ENCODE data around the gene GNB2. TPM values are rescaled to one million over a fixed set of nuclear protein-coding genes. Genes with fewer than 3 reads are reported as not detected.

The GNB2 gene
- total and polyA plus RNA-seq, 2 of the 13 experiments (the other 11 are each of a cell fraction or from before 2014, with no cell fraction given) = 48.3 to 67.1 TPM

- TF ChIP-seq ZNF687 (CRISPR knock-in tag; IDR thresholded peaks at IDR 0.05) = no peak
- no peak for TF ChIP-seq HNRNPUL1 (IDR thresholded peaks at IDR 0.05; ENCODE audit: low read depth, low read length)
- TF ChIP-seq ZNF512B (CRISPR knock-in tag; IDR thresholded peaks at IDR 0.05; ENCODE audit: borderline replicate concordance) = 0 out of 2 replicates have a peak, but pooled peaks have one; percentile 30
- TF ChIP-seq ZNF281 (CRISPR knock-in tag; IDR thresholded peaks at IDR 0.05; ENCODE audit: borderline replicate concordance) = no peak
- no peak for TF ChIP-seq ZNF12 (CRISPR knock-in tag; IDR thresholded peaks at IDR 0.05)
- no peak for TF ChIP-seq KLF15 (CRISPR knock-in tag; IDR thresholded peaks at IDR 0.05; ENCODE audit: borderline replicate concordance)
- TF ChIP-seq ZMAT3 (CRISPR knock-in tag; conservative IDR thresholded peaks at IDR 0.05) = no peak
- TF ChIP-seq RBFOX2 (IDR thresholded peaks at IDR 0.05; ENCODE audit: low read depth, low read length) = peak; percentile 12; the same call in 1 of the 2 replicates
- TF ChIP-seq ZNF326 (CRISPR knock-in tag; IDR thresholded peaks at IDR 0.05; ENCODE audit: borderline replicate concordance) = no peak
- TF ChIP-seq CBFB (CRISPR knock-in tag; IDR thresholded peaks at IDR 0.05) = no peak
- no peak for TF ChIP-seq NCOA5 (CRISPR knock-in tag; IDR thresholded peaks at IDR 0.05)
- no peak for TF ChIP-seq ZNF414 (CRISPR knock-in tag; IDR thresholded peaks at IDR 0.05)
- no peak for TF ChIP-seq ZNF329 (CRISPR knock-in tag; IDR thresholded peaks at IDR 0.05; ENCODE audit: low read depth)
- no peak for TF ChIP-seq PHF5A (CRISPR knock-in tag; IDR thresholded peaks at IDR 0.05; ENCODE audit: low read depth, unreplicated experiment)
- no peak for TF ChIP-seq BATF2 (CRISPR knock-in tag; IDR thresholded peaks at IDR 0.05)
- TF ChIP-seq PATZ1 (CRISPR knock-in tag; IDR thresholded peaks at IDR 0.05) = 0 out of 2 replicates have a peak, but pooled peaks have one; percentile 13
Observed at GRCh38 chr7:100720279-100720670, 46.7 kb downstream of the GNB2 start, which contains the start of gene EPO (continued).
